HG03280 (cell line): ENCODE results near the gene PRSS50.

Source experiments
- ATAC-seq: cut with Tn5 transposase; IDR thresholded peaks from one replicate; pipeline ENCODE4 v1.9.1; 2021; ENCODE audit warnings: mild to moderate bottlenecking, moderate library complexity; ENCODE audit not compliant: unreplicated experiment

The PRSS50 gene

GRCh38 chr3:46693038-46693891, 24.4 kb downstream of the PRSS50 start, which contains the start of gene ALS2CL:
Gene ALS2CL (minus strand): TSS chr3:46693679. CDS start chr3:46689440, 4,239 bp downstream.
- no peak for ATAC-seq

GRCh38 chr3:46692566-46692990, 25.1 kb downstream of the PRSS50 start:
- ATAC-seq: no peak

- ATAC-seq: no peak
Measured at GRCh38 chr3:46690798-46691197, 26.9 kb downstream of the PRSS50 start.

- no peak for ATAC-seq
Measured at GRCh38 chr3:46685446-46685845, 32.2 kb downstream of the PRSS50 start.

GRCh38 chr3:46684891-46685290, 32.8 kb downstream of the PRSS50 start:
- no peak for ATAC-seq

GRCh38 chr3:46682974-46683373, 34.7 kb downstream of the PRSS50 start:
- ATAC-seq: no peak

GRCh38 chr3:46681856-46682540, 35.7 kb downstream of the PRSS50 start:
- ATAC-seq: no peak

- ATAC-seq: no peak
Measured at GRCh38 chr3:46681387-46681786, 36.3 kb downstream of the PRSS50 start.

- no peak for ATAC-seq
Measured at GRCh38 chr3:46680298-46680826, 37.3 kb downstream of the PRSS50 start.

GRCh38 chr3:46679681-46680080, 38.0 kb downstream of the PRSS50 start:
- no peak for ATAC-seq

- ATAC-seq: no peak
Measured at GRCh38 chr3:46678280-46678679, 39.4 kb downstream of the PRSS50 start.

GRCh38 chr3:46677411-46677726, 40.3 kb downstream of the PRSS50 start:
- no peak for ATAC-seq

GRCh38 chr3:46676601-46677410, 40.9 kb downstream of the PRSS50 start:
- no peak for ATAC-seq

GRCh38 chr3:46675843-46676567, 41.7 kb downstream of the PRSS50 start:
- no peak for ATAC-seq

GRCh38 chr3:46675426-46675825, 42.2 kb downstream of the PRSS50 start:
- no peak for ATAC-seq

GRCh38 chr3:46674031-46674845, 43.4 kb downstream of the PRSS50 start:
- no peak for ATAC-seq

GRCh38 chr3:46673151-46674030, 44.3 kb downstream of the PRSS50 start:
- ATAC-seq: no peak

GRCh38 chr3:46672349-46672695, 45.3 kb downstream of the PRSS50 start:
- ATAC-seq: no peak
